Measurements from ENCODE around the gene CDS2. TPM values are rescaled to one million over a fixed set of nuclear protein-coding genes. Genes with fewer than 3 reads are reported as not detected.

The CDS2 gene
- total RNA-seq, 2 donors from 2014 or later: 62.0 to 67.2 TPM

GRCh38 chr20:5164645-5165625, 38.1 kb downstream of the CDS2 start:
- Mint-ChIP-seq H3K27ac (no peak overlapping the region), H3K9me3 (no peaks in the 10 kb centered on the region), H3K27me3 (ENCODE audit: low read depth) (no peaks in the 10 kb centered on the region), H3K36me3 (ENCODE audit: insufficient read depth in 2 of 2) (no peaks in the 10 kb centered on the region), H3K4me1 (ENCODE audit: low read depth) (peaks cover 70% of the 10 kb centered on the region), H3K4me3 (no peak overlapping the region)
- ATAC-seq (replicated peaks in 1 of 2) (no peak), DNase-seq (no peak)

- H3K4me1 Mint-ChIP-seq (ENCODE audit: low read depth): peaks cover 74% of the 10 kb centered on the region
- peak in 1 of 2 donors; percentile 15 for ATAC-seq (replicated peaks in 1 of 2)
Observed at GRCh38 chr20:5168651-5169396, 42.0 kb downstream of the CDS2 start.

GRCh38 chr20:5170341-5170740, 43.5 kb downstream of the CDS2 start:
- no peaks in the 10 kb centered on the region for H3K9me3 Mint-ChIP-seq
- ATAC-seq (replicated peaks in 1 of 2) (no peak), DNase-seq (no peak)
- H3K27ac Mint-ChIP-seq: no peak overlapping the region
- H3K4me3 Mint-ChIP-seq: no peak overlapping the region
- no peaks in the 10 kb centered on the region for H3K27me3 Mint-ChIP-seq (ENCODE audit: low read depth)
- H3K4me1 Mint-ChIP-seq (ENCODE audit: low read depth): peaks cover 62% of the 10 kb centered on the region
- H3K36me3 Mint-ChIP-seq (ENCODE audit: insufficient read depth in 2 of 2): peaks cover 0 to 2% of the 10 kb centered on the region in 2 donors

More at GRCh38 chr20:5168651-5169396, 42.0 kb downstream of the CDS2 start:
- no peak for DNase-seq
- Mint-ChIP-seq H3K27ac (peak overlapping the region; percentile 59), H3K27me3 (ENCODE audit: low read depth) (no peaks in the 10 kb centered on the region), H3K9me3 (no peaks in the 10 kb centered on the region), H3K4me3 (peak overlapping the region in 1 of 2 donors; percentile 31), H3K36me3 (ENCODE audit: insufficient read depth in 2 of 2) (no peaks in the 10 kb centered on the region)

- ATAC-seq (replicated peaks in 1 of 2): no peak
- no peaks in the 10 kb centered on the region for H3K9me3 Mint-ChIP-seq
- H3K4me3 Mint-ChIP-seq: no peak overlapping the region
- H3K4me1 Mint-ChIP-seq (ENCODE audit: low read depth): peaks cover 53% of the 10 kb centered on the region
- no peak for DNase-seq
- H3K36me3 Mint-ChIP-seq (ENCODE audit: insufficient read depth in 2 of 2): peaks cover 0 to 2% of the 10 kb centered on the region in 2 donors
- no peak overlapping the region for H3K27ac Mint-ChIP-seq
- no peaks in the 10 kb centered on the region for H3K27me3 Mint-ChIP-seq (ENCODE audit: low read depth)
Observed at GRCh38 chr20:5171064-5171789, 44.4 kb downstream of the CDS2 start.

GRCh38 chr20:5171790-5172164, 45.0 kb downstream of the CDS2 start:
- peaks cover 0 to 2% of the 10 kb centered on the region in 2 donors for H3K36me3 Mint-ChIP-seq (ENCODE audit: insufficient read depth in 2 of 2)

GRCh38 chr20:5172167-5172601, 45.4 kb downstream of the CDS2 start:
- DNase-seq (no peak), ATAC-seq (replicated peaks in 1 of 2) (peak in 1 of 2 donors; percentile 15)
- Mint-ChIP-seq H3K9me3 (no peaks in the 10 kb centered on the region), H3K27ac (peak overlapping the region; percentile 18), H3K36me3 (ENCODE audit: insufficient read depth in 2 of 2) (peaks cover 0 to 2% of the 10 kb centered on the region in 2 donors), H3K27me3 (ENCODE audit: low read depth) (no peaks in the 10 kb centered on the region), H3K4me1 (ENCODE audit: low read depth) (peaks cover 43% of the 10 kb centered on the region), H3K4me3 (no peak overlapping the region)

More at GRCh38 chr20:5171790-5172164, 45.0 kb downstream of the CDS2 start:
- ATAC-seq (replicated peaks in 1 of 2) (peak in 1 of 2 donors; percentile 26), DNase-seq (no peak)
- H3K9me3 Mint-ChIP-seq: no peaks in the 10 kb centered on the region
- no peak overlapping the region for H3K4me3 Mint-ChIP-seq
- no peaks in the 10 kb centered on the region for H3K27me3 Mint-ChIP-seq (ENCODE audit: low read depth)
- peaks cover 47% of the 10 kb centered on the region for H3K4me1 Mint-ChIP-seq (ENCODE audit: low read depth)
- peak overlapping the region; percentile 18 for H3K27ac Mint-ChIP-seq

- Mint-ChIP-seq H3K4me3 (no peak overlapping the region), H3K9me3 (no peaks in the 10 kb centered on the region), H3K27me3 (ENCODE audit: low read depth) (no peaks in the 10 kb centered on the region), H3K27ac (no peak overlapping the region), H3K4me1 (ENCODE audit: low read depth) (peaks cover 35% of the 10 kb centered on the region), H3K36me3 (ENCODE audit: insufficient read depth in 2 of 2) (peaks cover under 1 to 2% of the 10 kb centered on the region in 2 donors)
- ATAC-seq (replicated peaks in 1 of 2) (no peak), DNase-seq (no peak)
Observed at GRCh38 chr20:5172903-5173463, 46.2 kb downstream of the CDS2 start.

GRCh38 chr20:5173751-5174150, 46.9 kb downstream of the CDS2 start:
- H3K27ac Mint-ChIP-seq: no peak overlapping the region
- H3K36me3 Mint-ChIP-seq (ENCODE audit: insufficient read depth in 2 of 2): peaks cover 2 to 4% of the 10 kb centered on the region in 2 donors
- peaks cover 28% of the 10 kb centered on the region for H3K4me1 Mint-ChIP-seq (ENCODE audit: low read depth)
- H3K4me3 Mint-ChIP-seq: no peak overlapping the region
- DNase-seq (no peak), ATAC-seq (replicated peaks in 1 of 2) (no peak)
- H3K27me3 Mint-ChIP-seq (ENCODE audit: low read depth): no peaks in the 10 kb centered on the region
- H3K9me3 Mint-ChIP-seq: no peaks in the 10 kb centered on the region

- Mint-ChIP-seq H3K4me1 (ENCODE audit: low read depth) (peaks cover 2% of the 10 kb centered on the region), H3K4me3 (no peak overlapping the region)
Observed at GRCh38 chr20:5177071-5177470, 50.3 kb downstream of the CDS2 start.

GRCh38 chr20:5178046-5178445, 51.2 kb downstream of the CDS2 start:
- no peak for ATAC-seq (replicated peaks in 1 of 2)
- Mint-ChIP-seq H3K27me3 (ENCODE audit: low read depth) (no peaks in the 10 kb centered on the region), H3K4me3 (no peak overlapping the region), H3K9me3 (no peaks in the 10 kb centered on the region), H3K36me3 (ENCODE audit: insufficient read depth in 2 of 2) (peaks cover 5 to 7% of the 10 kb centered on the region in 2 donors), H3K27ac (no peak overlapping the region), H3K4me1 (ENCODE audit: low read depth) (no peaks in the 10 kb centered on the region)
- no peak for DNase-seq

More at GRCh38 chr20:5177071-5177470, 50.3 kb downstream of the CDS2 start:
- no peak for ATAC-seq (replicated peaks in 1 of 2)
- Mint-ChIP-seq H3K36me3 (ENCODE audit: insufficient read depth in 2 of 2) (peaks cover 5 to 7% of the 10 kb centered on the region in 2 donors), H3K27me3 (ENCODE audit: low read depth) (no peaks in the 10 kb centered on the region), H3K27ac (no peak overlapping the region), H3K9me3 (no peaks in the 10 kb centered on the region)
- DNase-seq: no peak

GRCh38 chr20:5180421-5180820, 53.6 kb downstream of the CDS2 start:
- Mint-ChIP-seq H3K27me3 (ENCODE audit: low read depth) (no peaks in the 10 kb centered on the region), H3K9me3 (no peaks in the 10 kb centered on the region), H3K27ac (peak overlapping the region; percentile 17), H3K4me1 (ENCODE audit: low read depth) (peaks cover 5% of the 10 kb centered on the region), H3K4me3 (no peak overlapping the region), H3K36me3 (ENCODE audit: insufficient read depth in 2 of 2) (peaks cover 3 to 7% of the 10 kb centered on the region in 2 donors)
- ATAC-seq (replicated peaks in 1 of 2) (no peak), DNase-seq (no peak)

- Mint-ChIP-seq H3K9me3 (no peaks in the 10 kb centered on the region), H3K4me3 (no peak overlapping the region), H3K27me3 (ENCODE audit: low read depth) (no peaks in the 10 kb centered on the region), H3K4me1 (ENCODE audit: low read depth) (peaks cover 5% of the 10 kb centered on the region), H3K27ac (peak overlapping the region; percentile 17), H3K36me3 (ENCODE audit: insufficient read depth in 2 of 2) (peaks cover 3 to 7% of the 10 kb centered on the region in 2 donors)
- no peak for DNase-seq
- ATAC-seq (replicated peaks in 1 of 2): no peak
Observed at GRCh38 chr20:5180933-5181332, 54.1 kb downstream of the CDS2 start.

All from activated T-cell treated with anti-CD3 and anti-CD28 coated beads, Interleukin-2, amount 50 U/mL, for 72 hours (primary cell).